SK-N-SH (cell line): ENCODE measurements around the gene PKDCC. TPM values are rescaled to one million over a fixed set of nuclear protein-coding genes. Genes with fewer than 3 reads are reported as not detected.

Experiments
- CTCF ChIA-PET: fragments of 300-600, 350-600 bp; formaldehyde crosslinking; extraction: SDS; loops from one replicate; lab custom pipeline; 2021; lab: Yijun Ruan, JAX
- POLR2A ChIA-PET: fragments of 350-600 bp; sonication (Branson Sonifier 250); formaldehyde crosslinking; extraction: SDS; loops from one replicate; lab custom pipeline; 2020; ENCODE audit warnings: antibody characterized with exemption, inconsistent platforms; lab: Yijun Ruan, JAX
- DNase-seq: peaks from one replicate; pipeline ENCODE4 v3.0.0; 2012
- H2AFZ ChIP-seq: fragments of 200-600 bp; sonication (generic); 2 replicates; pipeline ENCODE4 v1.8.1; 2016; ENCODE audit warnings: antibody characterized with exemption, mild to moderate bottlenecking, low read depth
- H3F3A ChIP-seq: fragments of 200-600 bp; sonication (generic); replicated peaks from 2 replicates; pipeline ENCODE3; 2016; ENCODE audit warnings: antibody characterized with exemption, mild to moderate bottlenecking; ENCODE audit not compliant: insufficient read depth
- H3K27ac ChIP-seq, 2 experiments: fragments of 200-500 bp in 1 of 2; fragments of 200-600 bp in 1 of 2; sonication (Bioruptor generic) in 1 of 2; sonication (generic), shearing (Covaris generic) in 1 of 2; 2 replicates each; pipeline versions ENCODE4 v1.5.1 to v1.6.1; 2014 to 2016; ENCODE audit warnings: low read depth in 2 of 2, inconsistent platforms in 1 of 2, low read length in 1 of 2, mild to moderate bottlenecking in 1 of 2, mixed read lengths in 1 of 2
- H3K27me3 ChIP-seq: fragments of 200-600 bp; sonication (generic), shearing (Covaris generic); 2 replicates; pipeline ENCODE4 v1.6.1; 2016; ENCODE audit warnings: mixed run types; ENCODE audit not compliant: insufficient read depth
- H3K36me3 ChIP-seq, 2 experiments: fragments of 200-500 bp in 1 of 2; fragments of 200-600 bp in 1 of 2; sonication (Bioruptor generic) in 1 of 2; sonication (generic) in 1 of 2; replicated peaks in 1 of 2; 2 replicates each; pipeline versions ENCODE3 to v1.5.1; 2014 to 2016; ENCODE audit warnings: low read length in 1 of 2, mild to moderate bottlenecking in 1 of 2; ENCODE audit not compliant: insufficient read depth in 2 of 2, control insufficient read depth in 1 of 2
- H3K4me1 ChIP-seq, 2 experiments: fragments of 200-500 bp in 1 of 2; fragments of 200-600 bp in 1 of 2; sonication (Bioruptor generic) in 1 of 2; sonication (generic), shearing (Covaris generic) in 1 of 2; 2 replicates each; pipeline versions ENCODE4 v1.5.1 to v1.6.1; 2014 to 2016; ENCODE audit warnings: low read depth in 1 of 2, low read length in 1 of 2, mixed run types in 1 of 2; ENCODE audit not compliant: insufficient read depth in 2 of 2, control insufficient read depth in 1 of 2
- H3K4me2 ChIP-seq: fragments of 200-600 bp; sonication (generic), shearing (Covaris generic); 2 replicates; pipeline ENCODE4 v1.6.1; 2017; ENCODE audit warnings: mixed run types
- H3K4me3 ChIP-seq, 2 experiments: fragments of 200-500 bp in 1 of 2; fragments of 200-600 bp in 1 of 2; sonication (Bioruptor generic) in 1 of 2; sonication (generic), shearing (Covaris generic) in 1 of 2; 2 replicates each; pipeline versions ENCODE4 v1.5.1 to v1.8.1; 2014 to 2016; ENCODE audit warnings: low read depth in 2 of 2, inconsistent platforms in 1 of 2, low read length in 1 of 2, mild to moderate bottlenecking in 1 of 2, mixed read lengths in 1 of 2, moderate library complexity in 1 of 2
- H3K79me2 ChIP-seq: fragments of 200-600 bp; sonication (generic); 2 replicates; pipeline ENCODE4 v1.8.1; 2017; ENCODE audit warnings: mild to moderate bottlenecking; ENCODE audit not compliant: insufficient read depth
- H3K9ac ChIP-seq: fragments of 200-600 bp; sonication (generic); 2 replicates; pipeline ENCODE4 v1.6.1; 2017; ENCODE audit warnings: mixed run types
- H3K9me2 ChIP-seq: fragments of 200-600 bp; sonication (generic); 2 replicates; pipeline ENCODE4 v1.6.1; 2017; ENCODE audit warnings: mixed run types
- H3K9me3 ChIP-seq: fragments of 200-600 bp; sonication (generic); 2 replicates; pipeline ENCODE4 v1.6.1; 2017; ENCODE audit warnings: mixed run types, mild to moderate bottlenecking, moderate library complexity
- H4K20me1 ChIP-seq: fragments of 200-600 bp; sonication (generic); 2 replicates; pipeline ENCODE4 v1.6.1; 2017; ENCODE audit warnings: mild to moderate bottlenecking, mixed run types; ENCODE audit not compliant: insufficient read depth
- CHD2 ChIP-seq: fragments of 150-350 bp; IDR thresholded peaks from 2 replicates; pipeline ENCODE4 v1.6.1; 2018; ENCODE audit warnings: low read length; ENCODE audit not compliant: partially characterized antibody
- NFIC ChIP-seq: IDR thresholded peaks from 2 replicates; pipeline ENCODE4 v1.4.0; 2012; ENCODE audit warnings: borderline replicate concordance
- RFX5 ChIP-seq: IDR thresholded peaks from 2 replicates; pipeline ENCODE4 v1.6.1; 2012; ENCODE audit warnings: mild to moderate bottlenecking, improper control_type of control experiment, low read length
- TEAD4 ChIP-seq: IDR thresholded peaks from 2 replicates; pipeline ENCODE4 v1.4.0; 2012; ENCODE audit warnings: mild to moderate bottlenecking, borderline replicate concordance; ENCODE audit not compliant: insufficient read depth
- USF2 ChIP-seq: fragments of 150-350 bp; IDR thresholded peaks from 2 replicates; pipeline ENCODE4 v1.6.1; 2017; ENCODE audit warnings: antibody characterized with exemption, low read length, low read depth, borderline replicate concordance
- WGBS: methylation state at CpG from one replicate; pipeline ENCODE4 v1.1.6; 2017; ENCODE audit warnings: low lambda C conversion rate; 5-methylcytosine and 5-hydroxymethylcytosine counted together
- polyA plus RNA-seq, 3 experiments: library from polyadenylated mRNA; depleted of rRNA; stranded (reverse); fragments of >200 nt; gene quantifications; 2 replicates each; pipeline ENCODE4 v1.2.3, GENCODE V29; 2012

PKDCC gene
- polyA plus RNA-seq, 1 of the 3 experiments (the other 2 are of a cell fraction): 16.0 TPM

DNA sequence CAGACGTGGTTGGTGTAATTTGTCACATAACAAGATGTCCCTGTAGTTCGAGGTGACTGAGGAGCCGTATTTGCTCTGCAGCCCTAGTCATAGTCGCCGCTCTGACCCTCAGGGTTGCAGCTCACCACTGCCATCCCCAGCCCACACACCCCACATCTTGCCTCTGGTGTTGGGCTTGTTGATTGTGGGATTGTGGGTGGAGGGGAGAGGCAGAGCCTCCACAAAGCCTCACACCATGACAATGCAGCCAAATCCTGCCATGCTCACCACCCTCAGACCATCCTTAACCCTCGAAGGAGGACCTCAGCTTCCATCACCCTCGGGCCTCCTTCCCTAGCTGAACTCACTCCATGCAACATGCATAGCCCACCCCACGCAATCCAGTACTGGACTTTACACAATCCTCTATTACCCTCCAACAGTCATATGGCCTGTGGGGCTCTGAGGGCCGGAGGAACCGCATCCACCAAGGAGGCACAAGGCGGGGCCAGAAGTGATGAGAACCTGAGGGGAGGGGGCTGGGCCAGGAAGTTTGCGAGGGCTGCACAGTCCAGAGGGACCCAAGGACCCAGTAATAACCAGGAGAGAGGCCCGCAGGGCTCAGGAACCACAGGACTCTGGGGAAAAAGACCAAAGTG lies 11.6 kb downstream of the PKDCC start:
- H3K4me3 ChIP-seq: no peak overlapping the region
- ChIA-PET POLR2A (interaction anchor here (0.9 to 2.4 kb wide), 2 partner anchors 11 to 105 kb away, joined by 3 to 9 read pairs; partner anchors contain the start of gene PKDCC), CTCF (interaction anchor here (0.6 to 2.0 kb wide), 6 partner anchors 9 to 206 kb away, joined by 3 to 6 read pairs (median 4); no protein-coding TSS in a partner anchor)
- H3K9me3 ChIP-seq: no peaks in the 10 kb centered on the region
- H3K4me2 ChIP-seq: no peak overlapping the region
- no peaks in the 10 kb centered on the region for H3K79me2 ChIP-seq
- H3K36me3 ChIP-seq: peaks cover 0 to 23% of the 10 kb centered on the region in 2 experiments
- TF ChIP-seq CHD2 (no peak), RFX5 (no peak), USF2 (no peak)
- H3K4me1 ChIP-seq: peaks cover 0 to 25% of the 10 kb centered on the region in 2 experiments; a peak in 1 of 4 replicates
- H3K27me3 ChIP-seq: no peaks in the 10 kb centered on the region
- H4K20me1 ChIP-seq: no peaks in the 10 kb centered on the region
- no peak overlapping the region for H3K27ac ChIP-seq
- DNase-seq: no peak
- H2AFZ ChIP-seq: no peak overlapping the region
- H3K9me2 ChIP-seq: no peaks in the 10 kb centered on the region
- no peak overlapping the region for H3K9ac ChIP-seq
- H3F3A ChIP-seq: no peaks in the 10 kb centered on the region
- WGBS: 85% methylated on average over 13 of the region's 13 CpGs

- Histone ChIP-seq H3K9me2 (no peaks in the 10 kb centered on the region), H3K4me1 (peaks cover 0 to 25% of the 10 kb centered on the region in 2 experiments; a peak in 1 of 4 replicates), H3K4me2 (no peak overlapping the region), H3K27ac (peak overlapping the region in 1 of 2 experiments; percentile 58; a peak in 1 of 4 replicates), H3K9me3 (no peaks in the 10 kb centered on the region), H3K27me3 (no peaks in the 10 kb centered on the region), H3K4me3 (no peak overlapping the region), H4K20me1 (no peaks in the 10 kb centered on the region), H3K9ac (no peak overlapping the region), H3K36me3 (peaks cover 0 to 21% of the 10 kb centered on the region in 2 experiments), H3K79me2 (no peaks in the 10 kb centered on the region), H3F3A (no peaks in the 10 kb centered on the region), H2AFZ (no peak overlapping the region)
- no peak for TF ChIP-seq NFIC
- TF ChIP-seq TEAD4: no peak
- POLR2A ChIA-PET: interaction anchor here (2.4 kb wide), 1 partner anchor 11 kb away, joined by 9 read pairs; the partner anchor contains the start of gene PKDCC
- 92% methylated on average over 8 of the region's 8 CpGs for WGBS
- DNase-seq: no peak
- CTCF ChIA-PET: interaction anchor here (0.6 to 1.6 kb wide), 3 partner anchors 26 to 191 kb away, joined by 3 to 5 read pairs (median 3); no protein-coding TSS in a partner anchor
Observed at GRCh38 chr2:42060028-42060427, 12.2 kb downstream of the PKDCC start.

DNA sequence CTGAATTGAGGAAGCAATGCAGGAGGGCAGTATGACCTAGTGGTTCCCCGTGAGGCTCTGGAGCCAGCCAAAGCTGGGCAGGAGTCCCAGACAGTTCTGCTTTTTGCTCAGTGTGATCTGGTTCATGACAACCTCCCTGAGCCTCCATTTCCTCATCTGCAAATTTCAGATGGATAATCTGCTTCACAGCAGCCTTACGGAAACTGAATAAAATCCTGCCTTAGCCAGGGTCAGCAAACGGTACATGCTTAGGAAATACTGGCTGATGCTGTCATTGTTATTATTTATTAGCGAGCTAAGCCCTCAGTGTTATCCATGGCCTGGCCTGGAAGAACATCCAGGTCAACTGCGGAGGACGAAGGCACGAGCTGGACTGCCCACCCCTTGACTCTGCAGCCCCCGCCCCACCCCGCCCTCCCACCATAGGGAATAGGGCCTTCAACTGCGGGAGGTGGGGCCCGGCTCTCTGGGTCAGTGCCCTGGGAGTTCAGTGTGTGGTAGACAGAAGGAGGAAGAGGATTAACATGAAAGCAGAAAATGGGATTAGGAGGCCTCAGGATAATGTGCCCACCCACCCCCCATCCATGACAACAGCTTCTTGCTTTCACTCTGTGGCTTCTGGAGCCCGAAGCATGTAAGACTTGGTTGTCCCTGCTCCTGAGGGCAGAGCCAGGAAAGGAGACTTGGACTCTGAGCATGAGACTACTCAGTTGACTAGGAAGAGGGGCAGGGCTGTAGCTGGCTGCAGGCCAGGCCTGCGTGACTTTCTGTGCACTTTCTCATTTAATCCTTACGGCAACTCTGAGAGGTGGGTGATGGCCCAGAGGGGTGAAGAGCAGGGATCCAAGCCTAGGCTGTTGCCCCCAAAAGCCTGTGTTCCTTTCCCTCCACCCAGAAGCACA lies 13.1 kb downstream of the PKDCC start:
- H3K9me2 ChIP-seq: no peaks in the 10 kb centered on the region
- H3K36me3 ChIP-seq: peaks cover 0 to 21% of the 10 kb centered on the region in 2 experiments
- TF ChIP-seq NFIC: no peak
- TF ChIP-seq, all 33 proteins: peak for 0
- Histone ChIP-seq H3K9me3 (no peaks in the 10 kb centered on the region), H3K27ac (peak overlapping the region in 1 of 2 experiments; percentile 58; a peak in 2 of 4 replicates), H3K79me2 (no peaks in the 10 kb centered on the region), H2AFZ (no peak overlapping the region), H4K20me1 (no peaks in the 10 kb centered on the region), H3K27me3 (no peaks in the 10 kb centered on the region), H3K4me1 (peaks cover 0 to 21% of the 10 kb centered on the region in 2 experiments; a peak in 1 of 4 replicates), H3F3A (no peaks in the 10 kb centered on the region), H3K4me3 (no peak overlapping the region), H3K9ac (no peak overlapping the region), H3K4me2 (no peak overlapping the region)
- 80% methylated on average over 14 of the region's 14 CpGs for WGBS
- no peak for DNase-seq
- POLR2A ChIA-PET: no interaction called here
- CTCF ChIA-PET: interaction anchor here (0.9 to 2.0 kb wide), 8 partner anchors 11 to 310 kb away, joined by 3 to 13 read pairs (median 3); partner anchors contain the start of gene PKDCC
